Activated T-helper 1 cell treated with anti-CD3 and anti-CD28 coated beads, Interleukin-12 subunit alpha, Interleukin-12 subunit beta, Interleukin-2, Interleukin-4 antibody, amounts not matched to agents 30 ng/mL and 10 ng/mL and 1 ng/mL, durations not matched to agents 14 hours and 24 hours and 36 hours (primary cell): ENCODE measurements around the gene STIM1. TPM values are rescaled to one million over a fixed set of nuclear protein-coding genes. Genes with fewer than 3 reads are reported as not detected.

Experiments
- DNase-seq: peaks from one replicate; pipeline ENCODE4 v3.0.0; 2021; ENCODE audit warnings: low spot score
- H3K27ac Mint-ChIP-seq: one replicate; pipeline ENCODE4 v1.8.0; 2021; ENCODE audit warnings: mild to moderate bottlenecking, mixed read lengths
- H3K27me3 Mint-ChIP-seq: one replicate; pipeline ENCODE4 v1.8.0; 2022; ENCODE audit warnings: mild to moderate bottlenecking, moderate library complexity, mixed read lengths; ENCODE audit not compliant: insufficient read depth
- H3K36me3 Mint-ChIP-seq: one replicate; pipeline ENCODE4 v1.8.0; 2021; ENCODE audit warnings: low read depth, mixed read lengths
- H3K4me1 Mint-ChIP-seq: one replicate; pipeline ENCODE4 v1.8.0; 2021; ENCODE audit warnings: low read depth, mixed read lengths
- H3K4me3 Mint-ChIP-seq: one replicate; pipeline ENCODE4 v1.8.0; 2021; ENCODE audit warnings: mild to moderate bottlenecking, moderate library complexity, mixed read lengths
- H3K9me3 Mint-ChIP-seq: one replicate; pipeline ENCODE4 v1.8.0; 2021; ENCODE audit warnings: mixed read lengths
- intact Hi-C: fragments of 100-400 bp; cut with micrococcal nuclease; formaldehyde crosslinking; loops from one replicate; pipeline ENCODE4 v1.15.1; 2024
- total RNA-seq: library from RNA; stranded (reverse); gene quantifications from 2 replicates; pipeline ENCODE4 v1.2.3, GENCODE V29; 2022

The STIM1 gene
- total RNA-seq, 1 donor from 2014 or later: 68.0 TPM

DNA sequence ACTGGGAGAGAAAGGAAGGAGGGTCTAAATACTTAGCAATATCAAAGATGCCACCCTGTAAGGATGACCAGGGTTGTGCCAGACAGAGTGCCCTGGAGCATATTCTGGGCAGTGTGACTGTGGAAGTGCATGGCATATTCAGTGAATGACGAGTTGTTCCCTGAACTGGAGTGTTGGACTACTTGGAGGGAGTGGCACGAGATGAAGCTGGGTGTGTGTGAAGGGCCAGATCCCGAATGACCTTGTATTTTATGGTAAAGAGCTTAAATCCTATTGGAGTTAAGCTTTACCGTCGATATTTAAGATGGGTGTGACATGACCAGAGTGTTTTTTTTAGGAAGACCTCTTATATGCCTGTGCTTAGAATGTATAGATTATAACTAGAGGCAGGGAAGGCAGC is 48.8 kb downstream of the STIM1 start:
- Mint-ChIP-seq H3K9me3 (no peaks in the 10 kb centered on the region), H3K4me1 (peaks cover 61% of the 10 kb centered on the region), H3K36me3 (peaks cover 5% of the 10 kb centered on the region), H3K27ac (peak overlapping the region; percentile 76), H3K4me3 (no peak overlapping the region), H3K27me3 (no peaks in the 10 kb centered on the region)
- intact Hi-C loops: loop anchor here (2.0 kb wide), 2 partner anchors 15 to 51 kb away; no protein-coding TSS in a partner anchor
- DNase-seq: no peak

GRCh38 chr11:3905080-3905953 is 49.9 kb downstream of the STIM1 start:
- H3K9me3 Mint-ChIP-seq: no peaks in the 10 kb centered on the region
- H3K36me3 Mint-ChIP-seq: peaks cover 6% of the 10 kb centered on the region
- peak overlapping the region; percentile 76 for H3K27ac Mint-ChIP-seq
- H3K27me3 Mint-ChIP-seq: no peaks in the 10 kb centered on the region
- peak; percentile 54 for DNase-seq
- intact Hi-C loops: loop anchor here (1.0 to 2.0 kb wide), 3 partner anchors 13 to 49 kb away; no protein-coding TSS in a partner anchor
- peak overlapping the region; percentile 48 for H3K4me3 Mint-ChIP-seq
- peaks cover 61% of the 10 kb centered on the region for H3K4me1 Mint-ChIP-seq

GRCh38 chr11:3906166-3906565 is 50.7 kb downstream of the STIM1 start:
- Mint-ChIP-seq H3K4me3 (no peak overlapping the region), H3K27me3 (no peaks in the 10 kb centered on the region), H3K27ac (no peak overlapping the region), H3K4me1 (peaks cover 60% of the 10 kb centered on the region), H3K36me3 (peaks cover 6% of the 10 kb centered on the region), H3K9me3 (no peaks in the 10 kb centered on the region)
- intact Hi-C loops: no loop called here
- DNase-seq: no peak

DNA sequence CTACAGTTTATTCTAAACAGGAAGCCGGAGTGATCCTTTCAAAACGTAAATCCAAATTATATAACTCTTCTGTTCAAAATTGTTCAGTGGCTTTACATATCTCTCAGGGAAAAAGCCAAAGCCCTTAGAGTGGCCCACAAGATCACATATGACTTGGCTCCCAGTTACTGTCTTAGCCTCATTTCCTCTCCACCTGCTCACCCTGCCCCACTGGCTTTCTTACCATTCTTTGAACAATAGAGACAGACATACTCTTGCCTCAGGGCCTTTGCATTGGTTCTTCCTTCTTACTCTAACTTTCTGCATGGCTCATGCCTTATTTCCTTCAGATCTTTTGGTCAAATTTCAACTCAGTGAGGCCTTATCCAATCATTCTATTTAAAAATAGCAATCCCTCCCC is 52.1 kb downstream of the STIM1 start:
- Mint-ChIP-seq H3K27ac (peak overlapping the region; percentile 45), H3K4me3 (peak overlapping the region; percentile 6), H3K9me3 (no peaks in the 10 kb centered on the region), H3K27me3 (no peaks in the 10 kb centered on the region), H3K36me3 (peaks cover 6% of the 10 kb centered on the region), H3K4me1 (peaks cover 56% of the 10 kb centered on the region)
- intact Hi-C loops: no loop called here
- DNase-seq: no peak

- Mint-ChIP-seq H3K27ac (no peak overlapping the region), H3K4me1 (peaks cover 39% of the 10 kb centered on the region), H3K27me3 (no peaks in the 10 kb centered on the region), H3K36me3 (peaks cover 8% of the 10 kb centered on the region), H3K9me3 (no peaks in the 10 kb centered on the region), H3K4me3 (no peak overlapping the region)
- intact Hi-C loops: no loop called here
- DNase-seq: no peak
Measured at GRCh38 chr11:3909901-3910300, 54.4 kb downstream of the STIM1 start.

- Mint-ChIP-seq H3K36me3 (peaks cover 9% of the 10 kb centered on the region), H3K4me3 (no peak overlapping the region), H3K9me3 (no peaks in the 10 kb centered on the region), H3K4me1 (peaks cover 27% of the 10 kb centered on the region), H3K27me3 (no peaks in the 10 kb centered on the region), H3K27ac (no peak overlapping the region)
- intact Hi-C loops: no loop called here
- DNase-seq: no peak
Measured at GRCh38 chr11:3911908-3912505, 56.5 kb downstream of the STIM1 start.

- Mint-ChIP-seq H3K4me3 (no peak overlapping the region), H3K36me3 (peaks cover 9% of the 10 kb centered on the region), H3K27ac (no peak overlapping the region), H3K4me1 (peaks cover 33% of the 10 kb centered on the region), H3K27me3 (no peaks in the 10 kb centered on the region), H3K9me3 (no peaks in the 10 kb centered on the region)
- DNase-seq: no peak
- intact Hi-C loops: loop anchor here (2.0 kb wide), 1 partner anchor 15 kb away; no protein-coding TSS in a partner anchor
Measured at GRCh38 chr11:3913921-3914320, 58.5 kb downstream of the STIM1 start.

DNA sequence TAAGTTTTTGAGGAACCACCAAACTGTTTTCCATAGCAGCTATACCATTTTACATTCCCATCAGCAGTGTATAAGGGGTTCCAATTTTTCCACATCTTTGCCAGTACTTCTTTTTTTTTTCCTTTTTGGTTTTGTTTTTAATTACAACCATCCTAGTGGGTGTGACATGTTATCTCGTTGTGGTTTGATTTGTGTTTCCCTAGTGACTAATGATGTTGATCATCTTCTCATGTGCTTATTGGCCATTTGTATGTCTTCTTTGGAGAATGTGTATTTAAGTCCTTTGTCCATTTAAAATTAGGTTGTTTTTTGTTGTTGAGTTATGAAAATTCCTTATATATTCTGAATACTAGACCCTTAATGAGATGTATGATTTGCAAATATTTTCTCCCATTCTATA is 59.3 kb downstream of the STIM1 start:
- intact Hi-C loops: loop anchor here (2.0 kb wide), 1 partner anchor 14 kb away; no protein-coding TSS in a partner anchor
- Mint-ChIP-seq H3K36me3 (peaks cover 11% of the 10 kb centered on the region), H3K27ac (no peak overlapping the region), H3K9me3 (no peaks in the 10 kb centered on the region), H3K27me3 (no peaks in the 10 kb centered on the region), H3K4me1 (peaks cover 42% of the 10 kb centered on the region), H3K4me3 (no peak overlapping the region)
- no peak for DNase-seq

- no peak overlapping the region for H3K4me3 Mint-ChIP-seq
Measured at GRCh38 chr11:3916962-3917361, 61.5 kb downstream of the STIM1 start.

GRCh38 chr11:3920148-3920852 is 64.8 kb downstream of the STIM1 start:
- Mint-ChIP-seq H3K4me1 (peaks cover 55% of the 10 kb centered on the region), H3K4me3 (no peak overlapping the region), H3K36me3 (peaks cover 11% of the 10 kb centered on the region), H3K9me3 (no peaks in the 10 kb centered on the region), H3K27me3 (no peaks in the 10 kb centered on the region), H3K27ac (peak overlapping the region; percentile 43)
- DNase-seq: peak; percentile 59
- intact Hi-C loops: loop anchor here (1.0 kb wide), 3 partner anchors 27 to 66 kb away; no protein-coding TSS in a partner anchor

More at GRCh38 chr11:3916962-3917361, 61.5 kb downstream of the STIM1 start:
- peaks cover 55% of the 10 kb centered on the region for H3K4me1 Mint-ChIP-seq
- peaks cover 11% of the 10 kb centered on the region for H3K36me3 Mint-ChIP-seq
- H3K27ac Mint-ChIP-seq: peak overlapping the region; percentile 27
- no peaks in the 10 kb centered on the region for H3K9me3 Mint-ChIP-seq
- DNase-seq: no peak
- H3K27me3 Mint-ChIP-seq: no peaks in the 10 kb centered on the region
- intact Hi-C loops: no loop called here

GRCh38 chr11:3922056-3922455 is 66.6 kb downstream of the STIM1 start:
- Mint-ChIP-seq H3K27me3 (no peaks in the 10 kb centered on the region), H3K4me1 (peaks cover 55% of the 10 kb centered on the region)
- intact Hi-C loops: no loop called here

DNA sequence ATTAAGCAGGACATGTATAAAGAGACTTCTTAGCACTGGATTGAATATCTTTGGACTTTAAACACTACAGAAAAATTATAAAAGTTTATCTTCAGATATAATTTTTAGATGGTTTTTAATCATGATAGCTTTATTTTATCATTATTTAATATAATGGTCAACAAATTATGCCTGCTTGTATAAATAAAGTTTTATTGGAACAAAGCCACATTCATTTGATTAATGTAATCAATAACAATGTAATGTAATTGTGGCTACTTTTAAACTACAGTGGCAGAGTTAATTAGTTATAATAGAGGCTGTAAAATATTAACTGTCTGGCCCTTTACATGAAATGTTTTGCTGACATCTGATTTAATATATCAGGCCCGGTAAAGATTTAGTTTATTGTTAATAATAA is 70.0 kb downstream of the STIM1 start:
- peaks cover 5% of the 10 kb centered on the region for H3K36me3 Mint-ChIP-seq
- no peak overlapping the region for H3K27ac Mint-ChIP-seq
- peaks cover 49% of the 10 kb centered on the region for H3K4me1 Mint-ChIP-seq
- H3K27me3 Mint-ChIP-seq: no peaks in the 10 kb centered on the region
- intact Hi-C loops: no loop called here
- no peak overlapping the region for H3K4me3 Mint-ChIP-seq
- H3K9me3 Mint-ChIP-seq: no peaks in the 10 kb centered on the region
- DNase-seq: no peak

More at GRCh38 chr11:3922056-3922455, 66.6 kb downstream of the STIM1 start:
- Mint-ChIP-seq H3K27ac (no peak overlapping the region), H3K36me3 (peaks cover 9% of the 10 kb centered on the region), H3K4me3 (no peak overlapping the region), H3K9me3 (no peaks in the 10 kb centered on the region)
- DNase-seq: no peak
